Karpas-422 (cell line): ENCODE measurements around the gene SCEL. TPM values are rescaled to one million over a fixed set of nuclear protein-coding genes. Genes with fewer than 3 reads are reported as not detected.
A peak's percentile ranks its signal among the peaks of the same experiment; 100 is the strongest.

Source experiments
- DNase-seq: peaks from one replicate; pipeline ENCODE4 v3.0.0-alpha.2; 2015
- H2AFZ ChIP-seq: fragments of 200-600 bp; sonication (generic); 2 replicates; pipeline ENCODE4 v1.6.1; 2014; ENCODE audit warnings: antibody characterized with exemption, low read length, mixed read lengths
- H3K27ac ChIP-seq: fragments of 200-600 bp; sonication (generic); 2 replicates; pipeline ENCODE4 v1.5.1; 2014; ENCODE audit warnings: mild to moderate bottlenecking, low read length, moderate library complexity
- H3K27me3 ChIP-seq: fragments of 200-600 bp; sonication (generic); 2 replicates; pipeline ENCODE4 v1.6.1; 2014; ENCODE audit warnings: low read length, mixed read lengths
- H3K36me3 ChIP-seq: fragments of 200-600 bp; sonication (generic); 2 replicates; pipeline ENCODE4 v1.6.1; 2014; ENCODE audit warnings: low read length, mixed read lengths; ENCODE audit not compliant: insufficient read depth
- H3K4me1 ChIP-seq: fragments of 200-600 bp; sonication (generic); 2 replicates; pipeline ENCODE4 v1.6.1; 2014; ENCODE audit warnings: mild to moderate bottlenecking, low read length, mixed read lengths
- H3K4me2 ChIP-seq: fragments of 200-600 bp; sonication (generic); 2 replicates; pipeline ENCODE4 v1.6.1; 2014; ENCODE audit warnings: low read length, low read depth, mild to moderate bottlenecking; ENCODE audit not compliant: poor library complexity, severe bottlenecking
- H3K4me3 ChIP-seq: fragments of 200-600 bp; sonication (generic); 2 replicates; pipeline ENCODE4 v1.5.1; 2014; ENCODE audit warnings: mild to moderate bottlenecking, antibody characterized with exemption, low read length, mixed read lengths
- H3K79me2 ChIP-seq: fragments of 200-600 bp; sonication (generic); 2 replicates; pipeline ENCODE4 v1.6.1; 2014; ENCODE audit warnings: mild to moderate bottlenecking, low read length, mixed read lengths
- H3K9ac ChIP-seq: fragments of 200-600 bp; sonication (generic); 2 replicates; pipeline ENCODE4 v1.6.0; 2014; ENCODE audit warnings: low read length
- H3K9me2 ChIP-seq: fragments of 200-600 bp; sonication (generic), shearing (Covaris generic); replicated peaks from 2 replicates; pipeline ENCODE4 v1.6.0; 2014; ENCODE audit warnings: mild to moderate bottlenecking, low read length, moderate library complexity; ENCODE audit not compliant: insufficient read depth
- H3K9me3 ChIP-seq: fragments of 300-700, 200-600 bp; sonication (generic); 2 replicates; pipeline ENCODE4 v1.6.1; 2014; ENCODE audit warnings: low read length, mixed read lengths
- H4K20me1 ChIP-seq: fragments of 200-600 bp; sonication (generic); 2 replicates; pipeline ENCODE4 v1.6.1; 2014; ENCODE audit warnings: mild to moderate bottlenecking, antibody characterized with exemption, low read length, low read depth; ENCODE audit not compliant: insufficient read depth
- total RNA-seq: library from RNA; depleted of rRNA; stranded (reverse); fragments of >200 nt; shearing (Covaris generic); gene quantifications from 2 replicates; pipeline ENCODE4 v1.2.3, GENCODE V29; 2014; ENCODE audit warnings: low replicate concordance

The SCEL gene
- total RNA-seq, 1 experiment from 2014 or later: not detected

DNA sequence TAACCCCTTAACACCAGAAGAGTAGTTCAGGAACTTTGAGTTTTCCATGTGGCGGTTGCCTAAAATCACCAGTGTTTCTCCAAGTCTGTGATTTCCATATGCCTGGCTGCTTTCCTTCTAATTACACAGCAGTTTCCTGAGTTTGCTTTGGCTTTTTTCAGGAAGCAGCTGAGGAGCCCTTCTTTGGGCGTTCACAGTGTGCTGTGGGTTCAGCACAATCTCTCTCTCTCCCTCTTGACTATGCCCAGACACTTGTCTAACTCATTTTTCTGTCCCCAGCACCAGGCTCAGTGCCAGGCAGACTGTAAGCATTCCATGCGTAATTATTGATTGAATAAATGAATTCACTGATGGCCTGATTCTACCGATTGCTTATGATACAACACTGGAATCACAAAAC is 19.7 kb downstream of the SCEL start:
- no peaks in the 10 kb centered on the region for H3K36me3 ChIP-seq
- H2AFZ ChIP-seq: no peak overlapping the region
- no peak overlapping the region for H3K4me3 ChIP-seq
- no peaks in the 10 kb centered on the region for H3K9me3 ChIP-seq
- H3K27ac ChIP-seq: no peak overlapping the region
- H3K27me3 ChIP-seq: no peaks in the 10 kb centered on the region
- DNase-seq: no peak
- H4K20me1 ChIP-seq: no peaks in the 10 kb centered on the region
- no peaks in the 10 kb centered on the region for H3K4me1 ChIP-seq
- H3K9me2 ChIP-seq: no peaks in the 10 kb centered on the region
- no peak overlapping the region for H3K9ac ChIP-seq
- no peak overlapping the region for H3K4me2 ChIP-seq
- H3K79me2 ChIP-seq: no peaks in the 10 kb centered on the region

DNA sequence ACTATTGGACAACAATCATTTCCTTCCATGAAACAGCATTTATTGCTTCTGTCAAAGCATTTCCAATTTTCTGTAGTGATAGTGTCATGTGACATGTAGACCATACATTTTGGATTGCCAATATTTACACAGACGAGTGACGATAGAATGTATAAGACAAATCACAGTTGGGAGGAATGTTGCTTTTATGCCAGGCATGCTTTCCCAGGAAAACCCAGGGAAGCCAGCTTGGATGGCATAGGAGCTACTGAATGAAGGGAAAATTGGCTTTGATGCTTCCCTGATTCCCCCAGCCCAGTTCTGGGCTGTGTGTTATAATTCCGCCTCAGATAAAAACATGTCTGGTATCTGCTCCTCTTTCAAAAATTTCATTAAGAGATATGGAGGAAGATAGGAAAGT is 22.5 kb downstream of the SCEL start:
- no peak for DNase-seq
- Histone ChIP-seq H4K20me1 (no peaks in the 10 kb centered on the region), H3K9me3 (no peaks in the 10 kb centered on the region), H3K36me3 (no peaks in the 10 kb centered on the region), H3K27me3 (no peaks in the 10 kb centered on the region), H3K9me2 (no peaks in the 10 kb centered on the region), H3K4me3 (no peak overlapping the region), H2AFZ (no peak overlapping the region), H3K4me1 (no peaks in the 10 kb centered on the region), H3K27ac (no peak overlapping the region), H3K4me2 (no peak overlapping the region), H3K9ac (no peak overlapping the region), H3K79me2 (no peaks in the 10 kb centered on the region)

DNA sequence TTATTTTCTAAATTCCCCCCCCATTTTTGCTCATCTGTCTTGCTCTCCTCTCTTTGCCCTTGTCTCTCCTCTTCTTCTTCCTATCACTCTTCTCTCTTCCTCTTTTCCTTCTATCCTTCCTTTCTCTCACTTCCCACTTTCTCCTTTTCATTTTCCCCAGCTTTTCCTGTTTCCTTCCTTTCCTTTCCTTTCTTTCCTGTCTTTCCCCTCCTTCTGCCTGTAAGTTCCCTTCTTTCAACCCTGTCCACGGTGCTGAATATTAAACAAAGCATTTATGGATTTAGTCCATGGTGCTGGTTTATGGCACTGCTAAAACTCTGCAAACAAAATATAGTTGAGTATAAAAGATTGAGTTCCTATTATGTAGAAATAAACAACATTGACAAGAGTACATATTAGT is 27.6 kb downstream of the SCEL start:
- Histone ChIP-seq H3K79me2 (no peaks in the 10 kb centered on the region), H3K27me3 (no peaks in the 10 kb centered on the region), H3K9ac (no peak overlapping the region), H3K9me2 (no peaks in the 10 kb centered on the region), H3K4me3 (no peak overlapping the region), H4K20me1 (no peaks in the 10 kb centered on the region), H3K4me2 (no peak overlapping the region), H3K36me3 (no peaks in the 10 kb centered on the region), H3K4me1 (no peaks in the 10 kb centered on the region), H3K27ac (no peak overlapping the region), H3K9me3 (no peaks in the 10 kb centered on the region), H2AFZ (no peak overlapping the region)
- DNase-seq: no peak

DNA sequence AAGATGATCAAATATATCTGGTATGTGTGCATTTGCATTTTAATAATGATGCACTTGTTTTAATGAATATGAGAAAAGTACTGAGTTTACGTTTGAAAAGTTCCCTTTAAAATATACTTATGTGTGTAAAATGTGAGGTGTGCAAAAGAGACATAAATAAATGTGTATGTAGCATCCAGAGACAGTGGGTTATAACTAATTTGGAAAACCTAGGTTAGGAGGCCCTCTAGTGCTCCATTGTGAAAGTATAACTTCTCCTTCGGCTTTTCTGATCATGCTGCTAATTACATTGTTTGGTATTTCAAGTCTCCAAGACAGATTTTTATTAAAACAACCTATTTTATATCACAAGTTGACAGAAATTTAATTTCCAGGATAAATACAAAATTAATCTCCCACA is 30.1 kb downstream of the SCEL start:
- no peak overlapping the region for H3K27ac ChIP-seq
- no peak overlapping the region for H3K4me3 ChIP-seq
- H3K79me2 ChIP-seq: no peaks in the 10 kb centered on the region
- H3K9me3 ChIP-seq: no peaks in the 10 kb centered on the region
- H4K20me1 ChIP-seq: no peaks in the 10 kb centered on the region
- DNase-seq: peak; percentile 73
- no peaks in the 10 kb centered on the region for H3K9me2 ChIP-seq
- H3K36me3 ChIP-seq: no peaks in the 10 kb centered on the region
- H3K27me3 ChIP-seq: no peaks in the 10 kb centered on the region
- no peak overlapping the region for H3K4me2 ChIP-seq
- no peaks in the 10 kb centered on the region for H3K4me1 ChIP-seq
- H3K9ac ChIP-seq: no peak overlapping the region
- H2AFZ ChIP-seq: no peak overlapping the region

DNA sequence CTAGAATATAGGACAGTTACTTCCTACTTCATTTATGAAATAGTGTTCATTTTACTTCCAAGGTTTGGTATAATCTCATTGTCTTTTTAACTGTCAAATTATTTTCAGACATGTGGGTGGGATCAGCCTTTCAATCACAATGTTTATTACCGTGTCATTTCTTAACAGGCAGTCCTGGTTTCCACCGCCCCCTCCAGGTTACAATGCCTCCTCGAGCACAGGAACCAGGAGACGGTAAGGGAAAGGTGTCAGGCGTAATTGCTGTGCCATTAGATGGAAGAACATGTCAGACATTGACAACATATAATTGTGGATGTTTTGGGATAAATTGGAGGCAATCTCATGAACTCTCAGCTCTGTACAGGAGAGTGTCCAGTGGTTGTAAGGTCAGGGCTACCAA is 36.5 kb downstream of the SCEL start:
- DNase-seq: no peak
- Histone ChIP-seq H3K4me2 (no peak overlapping the region), H3K4me3 (no peak overlapping the region), H2AFZ (no peak overlapping the region), H4K20me1 (no peaks in the 10 kb centered on the region), H3K27me3 (no peaks in the 10 kb centered on the region), H3K36me3 (no peaks in the 10 kb centered on the region), H3K79me2 (no peaks in the 10 kb centered on the region), H3K9me2 (no peaks in the 10 kb centered on the region), H3K9me3 (no peaks in the 10 kb centered on the region), H3K9ac (no peak overlapping the region), H3K27ac (no peak overlapping the region), H3K4me1 (no peaks in the 10 kb centered on the region)

DNA sequence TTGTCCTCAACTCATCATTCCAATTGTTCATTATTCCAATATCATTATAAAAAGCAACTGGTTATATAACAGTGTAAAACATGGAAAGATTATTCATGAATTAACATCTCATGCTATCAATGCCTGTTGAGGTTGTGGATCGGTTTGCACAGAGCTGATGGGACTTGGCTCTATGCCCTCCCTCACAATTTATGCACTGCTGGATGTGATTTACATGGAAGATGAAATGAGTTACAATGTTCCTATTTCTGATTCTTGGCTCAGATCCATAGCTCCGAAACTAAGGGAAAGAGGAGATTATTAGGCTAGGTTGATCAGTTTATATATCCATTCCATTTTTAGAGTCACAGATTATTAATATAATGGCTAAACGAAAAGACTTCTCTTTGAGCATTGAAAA is 38.6 kb downstream of the SCEL start:
- no peaks in the 10 kb centered on the region for H3K27me3 ChIP-seq
- no peaks in the 10 kb centered on the region for H3K4me1 ChIP-seq
- no peak overlapping the region for H3K27ac ChIP-seq
- no peak for DNase-seq
- no peak overlapping the region for H3K9ac ChIP-seq
- no peaks in the 10 kb centered on the region for H3K9me3 ChIP-seq
- no peak overlapping the region for H3K4me3 ChIP-seq
- no peaks in the 10 kb centered on the region for H3K9me2 ChIP-seq
- H3K4me2 ChIP-seq: no peak overlapping the region
- H2AFZ ChIP-seq: no peak overlapping the region
- no peaks in the 10 kb centered on the region for H4K20me1 ChIP-seq
- no peaks in the 10 kb centered on the region for H3K79me2 ChIP-seq
- H3K36me3 ChIP-seq: no peaks in the 10 kb centered on the region

DNA sequence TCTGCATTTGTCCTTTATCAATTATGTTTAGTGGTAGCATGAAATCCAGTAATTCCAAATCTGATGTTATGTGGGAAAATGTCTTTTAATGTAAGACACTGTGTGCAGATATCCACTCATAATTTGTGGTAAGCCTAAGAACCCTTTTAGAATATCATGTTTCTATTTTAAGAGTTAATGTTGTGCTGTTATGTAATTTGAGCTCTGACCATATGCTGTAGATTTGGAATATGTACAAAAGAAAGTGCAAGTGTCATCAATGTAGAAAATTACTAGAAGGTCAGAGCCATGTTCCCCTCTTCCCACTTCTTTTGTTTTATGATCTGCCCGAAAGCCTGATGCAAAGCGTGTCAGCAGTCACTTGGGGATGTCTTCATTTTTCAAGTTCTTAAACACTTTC is 44.5 kb downstream of the SCEL start:
- no peak overlapping the region for H2AFZ ChIP-seq
- DNase-seq: no peak
- no peak overlapping the region for H3K27ac ChIP-seq
- H3K4me2 ChIP-seq: no peak overlapping the region
- H3K79me2 ChIP-seq: no peaks in the 10 kb centered on the region
- no peaks in the 10 kb centered on the region for H3K27me3 ChIP-seq
- H3K4me3 ChIP-seq: no peak overlapping the region
- H3K9ac ChIP-seq: no peak overlapping the region
- no peaks in the 10 kb centered on the region for H3K9me3 ChIP-seq
- H3K9me2 ChIP-seq: no peaks in the 10 kb centered on the region
- H4K20me1 ChIP-seq: no peaks in the 10 kb centered on the region
- H3K36me3 ChIP-seq: no peaks in the 10 kb centered on the region
- H3K4me1 ChIP-seq: no peaks in the 10 kb centered on the region

DNA sequence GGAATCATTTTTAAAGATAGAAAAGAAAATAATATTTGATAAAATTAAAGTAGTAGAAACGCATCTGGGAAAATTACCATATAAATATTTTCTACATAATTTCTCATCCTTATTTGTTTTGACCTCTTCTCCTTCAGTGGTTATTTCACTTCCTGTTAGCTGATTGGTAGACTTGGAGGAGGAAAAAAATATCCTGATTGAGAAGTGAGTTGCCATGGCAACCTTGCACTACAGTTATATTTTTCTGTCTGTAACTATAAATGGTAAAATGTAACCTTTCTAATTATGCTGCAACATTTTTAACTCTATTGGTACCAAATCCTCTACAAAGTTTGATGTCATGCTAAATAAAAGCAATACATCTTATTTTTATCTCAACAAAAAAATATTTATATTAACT is 45.2 kb downstream of the SCEL start:
- H3K79me2 ChIP-seq: no peaks in the 10 kb centered on the region
- no peak overlapping the region for H3K27ac ChIP-seq
- no peak overlapping the region for H2AFZ ChIP-seq
- no peak overlapping the region for H3K4me2 ChIP-seq
- H3K9me3 ChIP-seq: no peaks in the 10 kb centered on the region
- H3K9ac ChIP-seq: no peak overlapping the region
- DNase-seq: no peak
- no peak overlapping the region for H3K4me3 ChIP-seq
- no peaks in the 10 kb centered on the region for H3K4me1 ChIP-seq
- H3K9me2 ChIP-seq: no peaks in the 10 kb centered on the region
- no peaks in the 10 kb centered on the region for H3K27me3 ChIP-seq
- no peaks in the 10 kb centered on the region for H3K36me3 ChIP-seq
- no peaks in the 10 kb centered on the region for H4K20me1 ChIP-seq

DNA sequence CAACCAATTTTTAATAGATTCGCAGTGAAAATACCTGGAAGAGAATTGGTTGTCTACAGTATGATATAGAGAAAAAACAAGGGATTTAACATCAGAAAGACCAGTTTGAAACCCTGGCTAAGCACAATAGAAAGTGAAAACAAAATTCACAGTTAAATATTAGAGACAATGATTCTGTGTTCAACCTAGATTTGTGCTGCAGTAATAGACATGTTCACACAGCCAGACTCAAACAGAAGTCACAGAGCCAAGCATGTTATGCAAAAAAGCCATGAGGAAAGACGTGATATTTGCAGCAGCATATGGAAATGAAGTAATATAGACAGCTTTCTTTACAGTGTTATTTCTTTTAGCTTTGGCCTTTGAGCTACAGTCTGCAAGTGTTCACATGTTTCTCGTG is 48.1 kb downstream of the SCEL start:
- H2AFZ ChIP-seq: no peak overlapping the region
- no peaks in the 10 kb centered on the region for H3K9me3 ChIP-seq
- DNase-seq: no peak
- no peak overlapping the region for H3K4me2 ChIP-seq
- no peaks in the 10 kb centered on the region for H4K20me1 ChIP-seq
- H3K4me3 ChIP-seq: no peak overlapping the region
- no peaks in the 10 kb centered on the region for H3K4me1 ChIP-seq
- H3K79me2 ChIP-seq: no peaks in the 10 kb centered on the region
- H3K9ac ChIP-seq: no peak overlapping the region
- H3K27ac ChIP-seq: no peak overlapping the region
- no peaks in the 10 kb centered on the region for H3K27me3 ChIP-seq
- H3K36me3 ChIP-seq: no peaks in the 10 kb centered on the region
- no peaks in the 10 kb centered on the region for H3K9me2 ChIP-seq
